ENCODE data around the gene ZNF660.

The ZNF660 gene

GRCh38 chr3:44624749-44625480 lies 40.2 kb downstream of the ZNF660 start, which contains the start of gene ZNF197:
ZNF197 (plus strand) TSS chr3:44625036; CDS start chr3:44629155, 4,119 bp downstream.
- Histone ChIP-seq H3K9me3 (ENCODE audit: control insufficient read depth, insufficient read depth, low read length) (no peaks in the 10 kb centered on the region), H3K4me1 (ENCODE audit: control insufficient read depth, low read length) (peaks cover 13% of the 10 kb centered on the region), H3K36me3 (ENCODE audit: control insufficient read depth, low read length) (peaks cover 8% of the 10 kb centered on the region), H3F3A (ENCODE audit: control insufficient read depth, insufficient read depth) (no peaks in the 10 kb centered on the region; the same call in 1 of the 2 replicates), H3K27me3 (ENCODE audit: control insufficient read depth, low read length) (no peaks in the 10 kb centered on the region), H3K27ac (ENCODE audit: low read depth, low read length) (peak within 1 kb of the TSS; percentile 52), H3K79me2 (ENCODE audit: control insufficient read depth, low read length) (peaks cover 38% of the 10 kb centered on the region), H3K9me2 (replicated peaks; ENCODE audit: control insufficient read depth, low read length) (no peaks in the 10 kb centered on the region), H3K4me2 (ENCODE audit: low read length) (peak within 1 kb of the TSS; percentile 82), H4K20me1 (ENCODE audit: control insufficient read depth, insufficient read depth, low read depth, low read length) (no peaks in the 10 kb centered on the region), H3K4me3 (ENCODE audit: low read length) (peak within 1 kb of the TSS; percentile 88)
- TF ChIP-seq CTCF (IDR thresholded peaks at IDR 0.05; ENCODE audit: low read depth, low read length, poor library complexity, severe bottlenecking) (no peak), EZH2phosphoT487 (IDR thresholded peaks at IDR 0.05; ENCODE audit: borderline replicate concordance, low read length) (no peak)

- H3K4me3 ChIP-seq (ENCODE audit: low read length): no peak overlapping the region
- H3K79me2 ChIP-seq (ENCODE audit: control insufficient read depth, low read length): peaks cover 38% of the 10 kb centered on the region
- no peaks in the 10 kb centered on the region for H4K20me1 ChIP-seq (ENCODE audit: control insufficient read depth, insufficient read depth, low read depth, low read length)
- TF ChIP-seq CTCF (IDR thresholded peaks at IDR 0.05; ENCODE audit: low read depth, low read length, poor library complexity, severe bottlenecking): no peak
- TF ChIP-seq EZH2phosphoT487 (IDR thresholded peaks at IDR 0.05; ENCODE audit: borderline replicate concordance, low read length): no peak
- H3K9me3 ChIP-seq (ENCODE audit: control insufficient read depth, insufficient read depth, low read length): no peaks in the 10 kb centered on the region
- no peaks in the 10 kb centered on the region for H3K27me3 ChIP-seq (ENCODE audit: control insufficient read depth, low read length)
- H3K4me1 ChIP-seq (ENCODE audit: control insufficient read depth, low read length): peaks cover 13% of the 10 kb centered on the region
- peaks cover 30% of the 10 kb centered on the region for H3K36me3 ChIP-seq (ENCODE audit: control insufficient read depth, low read length)
- H3K27ac ChIP-seq (ENCODE audit: low read depth, low read length): no peak overlapping the region
- H3K9me2 ChIP-seq (replicated peaks; ENCODE audit: control insufficient read depth, low read length): no peaks in the 10 kb centered on the region
- no peak overlapping the region for H3K4me2 ChIP-seq (ENCODE audit: low read length)
- H3F3A ChIP-seq (ENCODE audit: control insufficient read depth, insufficient read depth): no peaks in the 10 kb centered on the region
Observed at GRCh38 chr3:44628716-44629115, 44.0 kb downstream of the ZNF660 start.

GRCh38 chr3:44632193-44632592 lies 47.4 kb downstream of the ZNF660 start:
- Histone ChIP-seq H3K27ac (ENCODE audit: low read depth, low read length) (no peak overlapping the region), H3F3A (ENCODE audit: control insufficient read depth, insufficient read depth) (no peaks in the 10 kb centered on the region), H3K4me2 (ENCODE audit: low read length) (no peak overlapping the region), H3K4me1 (ENCODE audit: control insufficient read depth, low read length) (no peaks in the 10 kb centered on the region), H3K4me3 (ENCODE audit: low read length) (no peak overlapping the region), H3K36me3 (ENCODE audit: control insufficient read depth, low read length) (peaks cover 51% of the 10 kb centered on the region), H3K9me3 (ENCODE audit: control insufficient read depth, insufficient read depth, low read length) (no peaks in the 10 kb centered on the region), H3K9me2 (replicated peaks; ENCODE audit: control insufficient read depth, low read length) (no peaks in the 10 kb centered on the region), H4K20me1 (ENCODE audit: control insufficient read depth, insufficient read depth, low read depth, low read length) (no peaks in the 10 kb centered on the region), H3K27me3 (ENCODE audit: control insufficient read depth, low read length) (no peaks in the 10 kb centered on the region), H3K79me2 (ENCODE audit: control insufficient read depth, low read length) (peaks cover 17% of the 10 kb centered on the region)
- TF ChIP-seq EZH2phosphoT487 (IDR thresholded peaks at IDR 0.05; ENCODE audit: borderline replicate concordance, low read length): no peak
- no peak for TF ChIP-seq CTCF (IDR thresholded peaks at IDR 0.05; ENCODE audit: low read depth, low read length, poor library complexity, severe bottlenecking)

All from DOHH2 (cell line).